Measurements from ENCODE around the gene PLEKHM2. TPM values are rescaled to one million over a fixed set of nuclear protein-coding genes. Genes with fewer than 3 reads are reported as not detected.
A peak's percentile ranks its signal among the peaks of the same experiment; 100 is the strongest.

The PLEKHM2 gene
- total and polyA plus RNA-seq, 2 of the 4 experiments (the other 2 are of a cell fraction), result 24.7 to 48.0 TPM

GRCh38 chr1:15676688-15677661 lies 7.1 kb upstream of the PLEKHM2 start:
- Histone ChIP-seq H3K4me2 (ENCODE audit: low read depth, low read length) (no peak overlapping the region), H4K20me1 (ENCODE audit: insufficient read depth, low read length) (no peaks in the 10 kb centered on the region), H2AFZ (replicated peaks; ENCODE audit: low read length, poor library complexity) (no peak overlapping the region), H2BK15ac (ENCODE audit: low read depth, low read length) (no peak overlapping the region), H3K27ac (ENCODE audit: insufficient read depth, low read length) (no peak overlapping the region), H2AK5ac (ENCODE audit: low read depth, low read length) (no peak overlapping the region), H3K4ac (ENCODE audit: low read depth, low read length) (no peak overlapping the region), H3K27me3 (ENCODE audit: control insufficient read depth, insufficient read depth, low read length) (no peaks in the 10 kb centered on the region), H3K9me1 (ENCODE audit: insufficient read depth, low read length) (peaks cover 17% of the 10 kb centered on the region), H2BK20ac (ENCODE audit: low read depth, low read length) (peak overlapping the region; percentile 11; the same call in 1 of the 2 replicates), H3K14ac (replicated peaks; ENCODE audit: low read depth, low read length) (no peak overlapping the region), H2BK5ac (ENCODE audit: low read depth, low read length, poor library complexity, severe bottlenecking) (no peak overlapping the region), H3K56ac (ENCODE audit: extremely low read depth, insufficient read depth, low read length) (no peak overlapping the region), H3K36me3 (ENCODE audit: control insufficient read depth, insufficient read depth, low read length) (no peaks in the 10 kb centered on the region), H3K18ac (ENCODE audit: low read depth, low read length) (no peak overlapping the region), H4K91ac (ENCODE audit: insufficient read depth, low read depth, low read length) (no peak overlapping the region), H3K4me3 (ENCODE audit: insufficient read depth, low read depth, low read length) (no peak overlapping the region), H2BK120ac (ENCODE audit: low read depth, low read length) (no peak overlapping the region), H3K23ac (ENCODE audit: low read depth, low read length) (no peak overlapping the region), H4K8ac (ENCODE audit: low read depth in 2 of 2, low read length in 2 of 2) (no peak overlapping the region), H3K4me1 (ENCODE audit: control insufficient read depth, insufficient read depth, low read length) (peaks cover 12% of the 10 kb centered on the region), H3K9me3 (ENCODE audit: control insufficient read depth, insufficient read depth, low read length) (no peaks in the 10 kb centered on the region), H3K79me1 (ENCODE audit: low read depth in 1 of 2, low read length in 2 of 2) (peaks cover 0 to 8% of the 10 kb centered on the region in 2 experiments; a peak in 1 of 4 replicates), H4K5ac (ENCODE audit: low read depth, low read length) (no peak overlapping the region), H3K9ac (ENCODE audit: low read depth, low read length) (no peak overlapping the region), H2AK9ac (replicated peaks; ENCODE audit: low read depth, low read length, poor library complexity) (no peak overlapping the region)
- no TSS peak for BruUV-seq (replicated peaks)
- WGBS, 2 experiments (ENCODE audit: extremely low coverage in 2 of 2, insufficient read length in 1 of 2), result 65% methylated on average over 2 of the region's 6 CpGs; no CpG with 5 or more reads in 1 of the 2 experiments
- ChIA-PET CTCF (no interaction called here), POLR2A (ENCODE audit: unreplicated experiment) (no interaction called here)
- DNase-seq (no peak), ATAC-seq (ENCODE audit: low read depth) (no peak)
- TF ChIP-seq BHLHE40 (IDR thresholded peaks at IDR 0.05; ENCODE audit: low read depth, low read length) (no peak), CHD1 (IDR thresholded peaks at IDR 0.05; ENCODE audit: low read depth, low read length) (no peak), POLR2A (IDR thresholded peaks at IDR 0.05; ENCODE audit: low read depth, low read length) (no peak), MXI1 (IDR thresholded peaks at IDR 0.05; ENCODE audit: borderline replicate concordance, low read depth, low read length) (no peak), CTCF (conservative IDR thresholded peaks at IDR 0.05; ENCODE audit: low read depth, low read length) (no peak), MAFK (IDR thresholded peaks at IDR 0.05; ENCODE audit: low read depth, low read length) (no peak), USF2 (IDR thresholded peaks at IDR 0.05; ENCODE audit: low read depth, low read length) (no peak), MAZ (IDR thresholded peaks at IDR 0.05; ENCODE audit: borderline replicate concordance, low read depth, low read length) (no peak), FOS (IDR thresholded peaks at IDR 0.05; ENCODE audit: low read depth, low read length) (no peak)
- dilution Hi-C loops (cut with HindIII; ENCODE audit: low sequenced_read_pairs, unreplicated experiment) (no loop called here), intact Hi-C loops (cut with micrococcal nuclease) (no loop called here), in situ Hi-C loops (cut with MboI; ENCODE audit: low sequenced_read_pairs) (no loop called here)

All from IMR-90 (cell line).